Right lung (tissue), 5 donors: ENCODE measurements around the gene NAGS. TPM values are rescaled to one million over a fixed set of nuclear protein-coding genes. Genes with fewer than 3 reads are reported as not detected.

Experiments used
- DNase-seq, 2 donors: peaks; one replicate each; pipeline ENCODE4 v3.0.0-alpha.2; 2013
- polyA plus RNA-seq, 5 donors: library from polyadenylated mRNA; unstranded; fragments of 120-200 nt; gene quantifications; one replicate each; pipeline versions ENCODE4 v1.2.1 to v1.2.3, GENCODE V29; 2013; ENCODE audit warnings: inconsistent platforms in 1 of 5, low replicate concordance in 1 of 5; ENCODE audit not compliant: insufficient read length in 5 of 5, insufficient read depth in 1 of 5

Gene NAGS
- polyA plus RNA-seq, 5 donors = 2.2 to 4.3 (median 4.2) TPM

DNA sequence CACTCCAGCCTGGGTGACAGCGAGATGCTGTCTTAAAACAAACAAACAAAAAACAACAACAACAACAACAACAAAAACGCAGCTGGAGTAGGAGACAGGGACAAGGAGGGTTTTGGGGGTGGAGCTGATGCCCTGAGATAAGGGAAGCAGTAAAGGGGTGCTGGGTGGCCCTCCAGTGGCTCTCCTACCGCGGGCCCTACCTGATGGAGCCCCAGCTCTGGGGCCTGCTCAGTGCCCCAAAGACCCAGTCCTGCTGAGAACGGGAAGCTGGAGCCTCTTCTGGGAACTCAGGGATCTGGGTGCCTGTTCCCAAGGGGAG, 21.3 kb upstream of the NAGS start:
- no peak for DNase-seq

- DNase-seq = no peak
Measured at GRCh38 chr17:43983515-43984411, 20.7 kb upstream of the NAGS start.

GRCh38 chr17:43984521-43984920, 19.9 kb upstream of the NAGS start:
- DNase-seq = no peak

DNA sequence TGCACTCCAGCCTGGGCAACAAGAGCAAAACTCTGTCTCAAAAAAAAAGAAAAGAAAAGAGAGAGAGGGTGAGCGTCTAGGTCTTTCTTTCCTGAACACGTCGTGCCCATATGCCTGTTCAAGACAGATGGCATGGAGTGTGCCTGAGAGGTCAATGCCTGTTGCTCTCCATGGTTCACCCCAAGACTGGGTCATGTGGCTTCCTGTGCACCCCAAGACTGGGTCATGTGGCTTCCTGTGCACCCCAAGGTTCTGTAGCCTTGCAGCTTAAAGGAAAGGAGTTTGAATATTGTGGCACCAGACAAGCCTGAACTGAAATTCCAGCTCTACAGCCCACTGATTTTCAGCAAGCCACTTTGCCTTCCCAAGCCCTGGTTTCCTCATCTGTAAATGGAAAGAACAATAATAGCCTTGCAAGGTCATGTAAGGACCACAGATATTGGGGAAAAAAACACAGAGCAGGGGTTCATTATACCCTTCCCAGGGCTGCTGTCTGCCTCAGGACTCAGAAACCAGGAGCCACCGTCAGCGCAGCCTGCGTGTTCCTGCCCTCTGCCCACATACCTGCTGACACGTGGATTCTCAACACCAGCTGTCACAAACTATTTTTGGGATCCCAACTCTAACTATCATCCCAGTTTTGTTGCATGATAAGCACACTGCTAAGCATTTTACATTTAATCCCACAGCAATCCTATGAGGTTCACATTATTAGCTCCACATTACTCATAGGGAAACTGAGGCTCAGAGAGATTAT, 18.0 kb upstream of the NAGS start:
- DNase-seq = no peak

- DNase-seq = no peak
Measured at GRCh38 chr17:43987131-43988021, 17.0 kb upstream of the NAGS start.

GRCh38 chr17:43988301-43988700, 16.1 kb upstream of the NAGS start:
- DNase-seq = no peak

- no peak for DNase-seq
Measured at GRCh38 chr17:43992641-43993040, 11.8 kb upstream of the NAGS start.

GRCh38 chr17:43994272-43995149, 9.9 kb upstream of the NAGS start:
- peak in 1 of 2 donors; percentile 18 for DNase-seq

DNA sequence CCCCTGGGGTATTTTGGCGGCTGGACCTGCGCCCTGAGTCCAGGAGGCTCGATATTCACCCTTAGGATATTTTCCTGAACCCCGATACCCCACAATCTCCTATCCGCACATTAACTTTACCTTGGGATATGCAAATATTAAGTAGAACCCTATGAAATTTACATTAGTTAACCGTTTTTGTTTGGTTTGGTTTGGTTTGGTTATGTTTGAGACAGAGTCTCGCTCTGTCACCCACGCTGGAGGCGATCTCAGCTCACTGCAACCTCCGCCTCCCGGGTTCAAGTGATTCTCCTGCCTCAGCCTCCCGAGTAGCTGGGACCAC, 9.3 kb upstream of the NAGS start:
- no peak for DNase-seq

- DNase-seq = peak in 1 of 2 donors; percentile 28
Measured at GRCh38 chr17:43997180-43997579, 7.2 kb upstream of the NAGS start.

- DNase-seq = no peak
Measured at GRCh38 chr17:43998552-43998951, 5.9 kb upstream of the NAGS start.

- DNase-seq = no peak
Measured at GRCh38 chr17:43999024-43999423, 5.4 kb upstream of the NAGS start.

DNA sequence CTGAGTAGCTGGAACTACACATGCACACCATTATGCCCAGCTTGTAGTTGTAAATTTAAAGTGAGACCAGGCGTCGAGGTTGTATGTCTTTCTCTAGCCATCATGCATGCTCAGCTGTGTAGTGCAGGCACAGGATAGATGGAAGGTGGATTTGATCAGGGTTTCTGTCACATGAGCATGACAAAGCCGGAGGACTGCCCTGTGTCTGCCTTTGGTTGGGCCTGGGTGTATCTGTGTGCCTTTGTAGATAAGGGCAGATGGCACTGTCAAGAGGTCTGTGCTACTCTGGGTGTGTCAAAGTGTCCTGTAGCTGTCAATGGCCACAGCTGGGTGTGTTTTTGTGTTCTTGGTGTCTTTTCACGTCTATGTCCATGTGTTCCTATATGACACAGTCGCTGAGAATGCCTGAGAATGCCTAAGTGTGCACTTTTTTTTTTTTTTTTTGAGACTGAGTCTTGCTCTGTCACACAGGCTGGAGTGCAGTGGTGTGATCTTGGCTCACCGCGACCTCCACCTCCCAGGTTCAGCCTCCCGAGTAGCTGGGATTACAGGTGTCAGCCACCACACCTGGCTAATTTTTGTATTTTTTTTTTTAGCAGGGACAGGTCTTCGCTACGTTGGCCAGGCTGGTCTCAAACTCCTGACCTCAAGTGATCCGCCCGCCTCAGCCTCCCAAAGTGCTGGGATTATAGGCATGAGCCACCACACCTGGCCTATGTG, 4.1 kb upstream of the NAGS start:
- no peak for DNase-seq

DNA sequence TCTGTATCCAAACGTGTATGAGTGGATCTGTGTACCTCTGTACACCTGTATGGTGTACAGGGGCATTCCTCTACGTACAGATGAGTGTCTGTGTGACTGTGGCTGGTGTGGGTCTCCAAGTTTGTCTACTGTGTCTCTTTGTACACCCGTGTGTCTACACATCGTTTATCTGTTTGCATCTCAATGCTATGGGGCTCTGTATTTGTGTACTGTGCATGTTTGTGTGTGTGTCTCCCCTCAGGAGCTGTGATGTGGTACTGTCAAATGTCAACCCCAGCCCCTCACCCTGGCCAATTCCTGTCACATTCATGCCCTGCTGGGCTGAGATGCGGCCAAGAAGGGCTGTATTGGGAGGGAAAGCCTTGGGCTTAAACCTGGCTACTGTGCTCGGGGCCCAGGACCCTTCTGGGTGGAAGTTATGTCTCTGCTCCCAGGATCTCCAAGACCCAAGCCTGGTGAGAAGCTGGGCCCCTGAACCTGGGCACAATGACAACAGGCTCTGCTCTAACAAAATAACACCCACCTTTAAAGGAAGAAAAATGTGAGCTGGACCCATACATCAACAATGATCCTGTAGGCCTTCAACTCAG, 3.5 kb upstream of the NAGS start:
- DNase-seq = no peak

DNA sequence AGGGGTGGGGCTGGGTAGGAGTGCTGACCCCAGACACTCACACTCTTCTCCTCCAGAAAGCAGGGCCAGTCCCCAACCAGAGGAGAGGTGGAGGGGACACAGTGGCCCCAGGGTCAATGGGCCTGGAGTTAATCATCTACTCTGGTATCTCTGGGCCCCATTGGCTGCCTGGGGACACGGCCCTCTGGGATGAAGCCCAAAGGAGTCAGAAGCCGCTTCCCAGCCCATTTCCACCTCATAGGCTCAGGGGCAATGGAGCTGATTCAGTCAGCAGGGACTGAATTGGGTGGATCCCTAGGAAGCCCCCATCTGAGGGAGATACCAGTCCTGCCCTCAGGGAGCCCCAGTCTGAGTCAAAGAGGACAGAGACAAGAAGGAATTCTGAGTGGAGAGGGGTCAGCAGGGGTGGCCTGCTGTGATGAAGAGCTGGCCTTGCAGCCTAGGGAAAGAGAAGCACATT, 2.9 kb upstream of the NAGS start:
- DNase-seq = no peak

DNA sequence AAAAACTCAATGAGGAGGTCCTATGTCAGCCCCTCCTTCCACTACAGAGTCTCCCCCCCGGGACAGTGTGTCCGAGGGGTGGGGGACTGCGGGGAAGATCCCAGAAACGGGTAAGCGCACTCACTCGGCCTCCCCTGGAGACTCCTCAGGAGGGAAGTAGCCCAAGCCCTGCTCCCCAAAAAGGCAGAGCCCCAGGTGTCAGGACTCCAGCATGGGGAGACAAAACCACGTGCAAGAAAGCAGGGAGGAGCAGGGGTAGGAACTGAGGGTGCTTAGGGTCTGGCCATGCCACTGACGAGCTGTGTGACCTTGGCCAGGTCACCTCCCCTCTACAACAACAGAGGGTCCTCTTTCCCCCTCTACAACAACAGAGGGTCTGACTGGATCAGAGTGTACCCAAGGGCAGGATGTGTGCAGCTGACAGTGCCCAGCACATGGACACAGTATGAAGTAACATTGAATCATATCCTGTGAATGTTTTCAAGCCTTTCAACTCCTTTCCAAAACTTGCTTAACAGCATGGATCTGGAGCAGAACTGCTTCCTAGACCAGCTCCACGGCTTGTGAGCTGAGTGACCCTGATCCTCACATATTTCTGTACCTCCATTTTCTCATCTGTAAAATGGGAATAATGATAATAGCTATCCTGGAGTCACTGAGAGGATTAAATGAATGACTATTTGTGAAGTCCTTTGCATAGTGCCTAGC, 2.1 kb upstream of the NAGS start:
- no peak for DNase-seq

GRCh38 chr17:44004761-44005526, 522 bp downstream of the NAGS start:
- peak in 1 of 2 donors; percentile 17 for DNase-seq

- DNase-seq = peak in 1 of 2 donors; percentile 14
Measured at GRCh38 chr17:44005527-44006271, 1.3 kb downstream of the NAGS start.
